ENCODE measurements around the gene POTEM.
"Not testable (repeated sequence)": the region's sequence is repeated elsewhere in the genome, so short reads cannot be mapped to it uniquely, and the experiment has no call there.

The POTEM gene

GRCh38 chr14:19038060-19038664 is 70.9 kb downstream of the POTEM start:
- DNase-seq (ENCODE audit: low spot score): not testable (repeated sequence)

DNA sequence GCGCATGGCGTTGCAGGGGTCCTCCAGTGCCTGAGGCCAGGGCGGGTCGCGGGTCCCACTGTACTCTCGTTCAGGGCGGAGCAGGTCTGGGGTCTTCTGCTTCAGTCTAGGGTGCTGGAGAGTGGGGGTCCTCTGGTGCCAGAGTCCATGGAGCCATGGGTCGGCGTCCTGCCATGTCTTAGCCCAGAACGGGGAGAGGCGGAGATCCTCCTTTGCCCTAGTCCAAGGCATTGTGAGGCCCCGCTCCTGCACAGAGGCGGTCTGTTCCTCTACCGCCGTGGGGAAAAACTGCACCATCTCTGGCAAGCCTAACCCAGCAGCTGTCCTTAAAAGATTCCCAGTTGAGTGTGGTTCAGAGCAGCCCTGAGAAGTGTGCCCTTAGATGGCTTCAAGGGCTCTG is 71.6 kb downstream of the POTEM start:
- DNase-seq (ENCODE audit: low spot score): not testable (repeated sequence)

DNA sequence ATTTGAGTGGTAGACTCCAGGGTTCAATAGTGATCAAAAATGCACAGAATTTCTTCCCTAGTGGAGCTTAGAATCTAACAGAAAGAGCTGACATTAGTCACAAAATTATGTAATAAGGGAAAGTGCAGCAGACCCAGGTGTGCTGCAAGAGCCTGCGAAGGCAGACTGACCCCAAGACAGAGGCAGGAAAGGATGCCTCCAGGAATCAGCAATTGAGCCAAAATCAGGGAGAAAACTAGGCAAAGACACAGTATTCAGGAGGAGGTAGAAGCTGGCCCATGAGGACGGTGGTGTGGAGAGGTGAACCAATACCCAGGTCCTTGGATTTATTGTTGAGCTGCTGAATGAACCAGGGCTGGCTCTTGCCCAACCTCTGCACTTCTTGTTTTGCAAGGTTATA is 76.2 kb downstream of the POTEM start:
- DNase-seq (ENCODE audit: low spot score): not testable (repeated sequence)

Measured in CD4-positive, alpha-beta T cell treated with Interleukin-15 for 4 hours (primary cell).